Measurements from ENCODE around the gene RRAGC.

GRCh38 chr1:38859561-38860453 is at the start of gene RRAGC:
- TF ChIP-seq POLR2AphosphoS5 (IDR thresholded peaks at IDR 0.05; ENCODE audit: low read depth, low read length) (no peak), TAF1 (IDR thresholded peaks at IDR 0.05; ENCODE audit: borderline replicate concordance, insufficient read depth, low read length) (0 out of 2 replicates have a peak, but pooled peaks have one; percentile 58), REST (IDR thresholded peaks at IDR 0.05; ENCODE audit: insufficient read depth in 1 of 2, low read depth in 2 of 2, low read length in 2 of 2) (no peak)

All from PFSK-1 (cell line).